Activated CD4-positive, alpha-beta T cell treated with anti-CD3 and anti-CD28 coated beads, Interleukin-2, amount 10 ng/mL, durations not matched to agents 24 days and 14 days (primary cell): ENCODE measurements around the gene KDM4C. TPM values are rescaled to one million over a fixed set of nuclear protein-coding genes. Genes with fewer than 3 reads are reported as not detected.

Experiments
- DNase-seq: peaks from one replicate; pipeline ENCODE4 v3.0.0; 2022
- H3K27ac Mint-ChIP-seq: one replicate; pipeline ENCODE4 v1.8.0; 2022; ENCODE audit warnings: mild to moderate bottlenecking, mixed read lengths
- H3K27me3 Mint-ChIP-seq: one replicate; pipeline ENCODE4 v1.8.0; 2022; ENCODE audit warnings: mixed read lengths
- H3K36me3 Mint-ChIP-seq: one replicate; pipeline ENCODE4 v1.8.0; 2022; ENCODE audit warnings: low read depth, mild to moderate bottlenecking, mixed read lengths
- H3K4me1 Mint-ChIP-seq: one replicate; pipeline ENCODE4 v1.8.0; 2021; ENCODE audit warnings: mixed read lengths
- H3K4me3 Mint-ChIP-seq: one replicate; pipeline ENCODE4 v1.8.0; 2022; ENCODE audit warnings: mild to moderate bottlenecking, moderate library complexity, mixed read lengths
- H3K9me3 Mint-ChIP-seq: one replicate; pipeline ENCODE4 v1.8.0; 2021; ENCODE audit warnings: mixed read lengths
- intact Hi-C: fragments of 100-400 bp; cut with micrococcal nuclease; formaldehyde crosslinking; loops from one replicate; pipeline ENCODE4 v1.15.1; 2023
- total RNA-seq: library from RNA; stranded (reverse); gene quantifications from 2 replicates; pipeline ENCODE4 v1.2.3, GENCODE V29; 2022

Gene KDM4C
- total RNA-seq, 1 donor from 2014 or later: 39.8 TPM

GRCh38 chr9:7196467-7196866, 438.7 kb downstream of the KDM4C start:
- Mint-ChIP-seq H3K4me1 (no peaks in the 10 kb centered on the region), H3K9me3 (peaks cover 16% of the 10 kb centered on the region), H3K27ac (no peak overlapping the region), H3K36me3 (no peaks in the 10 kb centered on the region), H3K4me3 (no peak overlapping the region), H3K27me3 (peaks cover 6% of the 10 kb centered on the region)
- no peak for DNase-seq
- intact Hi-C loops: no loop called here

DNA sequence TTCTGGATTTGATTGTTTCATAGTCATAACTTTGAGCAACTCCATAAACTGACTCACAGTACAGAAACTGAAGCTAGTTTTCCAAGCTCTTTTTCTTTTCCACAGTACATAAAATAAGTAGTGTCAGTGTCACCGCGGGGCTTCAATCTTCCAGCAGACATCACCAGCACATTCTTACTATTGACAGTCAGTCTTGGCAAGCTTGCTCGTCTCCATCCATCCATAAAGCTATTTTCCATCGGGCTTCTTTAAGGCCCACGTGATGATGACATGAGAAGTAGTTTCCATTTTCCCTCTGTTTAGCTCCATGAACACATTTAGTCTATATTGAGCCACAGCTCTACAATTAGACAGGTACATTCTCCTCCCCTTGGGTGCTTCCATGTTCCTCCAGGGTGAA, 443.4 kb downstream of the KDM4C start:
- Mint-ChIP-seq H3K9me3 (no peaks in the 10 kb centered on the region), H3K27me3 (peaks cover 12% of the 10 kb centered on the region), H3K4me1 (no peaks in the 10 kb centered on the region), H3K27ac (no peak overlapping the region), H3K36me3 (no peaks in the 10 kb centered on the region), H3K4me3 (no peak overlapping the region)
- no peak for DNase-seq
- intact Hi-C loops: no loop called here

DNA sequence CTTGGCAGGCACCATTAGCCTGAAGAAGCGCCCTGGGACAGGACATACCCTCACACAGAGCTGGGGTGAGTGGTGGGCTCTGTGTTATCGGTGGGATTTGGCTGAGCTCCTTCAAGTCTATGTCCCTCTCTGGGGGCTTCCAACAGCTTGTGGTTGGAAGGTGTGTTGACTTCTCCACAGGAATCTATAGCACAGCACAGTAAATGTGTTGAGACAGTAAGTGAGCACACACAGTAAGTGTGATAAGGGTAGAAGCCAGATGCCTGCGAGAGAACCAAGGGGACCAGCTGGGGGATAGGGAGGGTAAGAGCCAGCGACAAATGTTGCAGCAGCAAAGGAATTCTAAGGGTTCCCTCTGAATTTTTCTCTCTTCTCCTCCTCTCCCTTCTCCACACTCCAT, 448.0 kb downstream of the KDM4C start:
- no peak overlapping the region for H3K4me3 Mint-ChIP-seq
- no peak overlapping the region for H3K27ac Mint-ChIP-seq
- no peaks in the 10 kb centered on the region for H3K36me3 Mint-ChIP-seq
- H3K27me3 Mint-ChIP-seq: peaks cover 18% of the 10 kb centered on the region
- intact Hi-C loops: no loop called here
- no peak for DNase-seq
- H3K4me1 Mint-ChIP-seq: no peaks in the 10 kb centered on the region
- H3K9me3 Mint-ChIP-seq: no peaks in the 10 kb centered on the region

DNA sequence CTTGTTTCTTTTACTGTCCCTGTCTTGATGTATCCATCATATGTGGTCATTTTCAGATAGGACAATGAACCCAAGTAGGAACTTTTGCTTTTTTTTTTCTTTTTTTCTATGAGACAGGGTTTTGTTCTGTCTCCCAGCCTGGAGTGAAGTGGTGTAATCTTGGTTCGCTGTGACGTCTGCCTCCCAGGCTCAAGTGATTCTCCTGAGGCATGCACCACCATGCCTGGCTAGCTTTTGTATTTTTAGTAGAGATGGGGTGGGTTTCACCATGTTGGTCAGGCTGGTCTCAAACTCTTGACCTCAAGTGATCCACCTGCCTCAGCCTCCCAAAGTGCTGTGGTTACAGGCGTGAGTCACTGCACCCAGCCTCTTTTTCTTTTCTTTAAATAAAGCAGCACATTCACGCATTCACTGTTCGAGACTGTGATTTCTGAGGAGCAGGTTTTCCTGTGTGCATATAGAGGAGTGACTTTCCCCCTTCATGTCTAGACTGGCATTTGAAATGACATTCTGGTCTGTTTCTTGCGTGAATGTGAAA, 448.5 kb downstream of the KDM4C start:
- no peaks in the 10 kb centered on the region for H3K4me1 Mint-ChIP-seq
- H3K27me3 Mint-ChIP-seq: peaks cover 17% of the 10 kb centered on the region
- no peak for DNase-seq
- H3K27ac Mint-ChIP-seq: no peak overlapping the region
- no peaks in the 10 kb centered on the region for H3K36me3 Mint-ChIP-seq
- intact Hi-C loops: no loop called here
- no peak overlapping the region for H3K4me3 Mint-ChIP-seq
- no peaks in the 10 kb centered on the region for H3K9me3 Mint-ChIP-seq

DNA sequence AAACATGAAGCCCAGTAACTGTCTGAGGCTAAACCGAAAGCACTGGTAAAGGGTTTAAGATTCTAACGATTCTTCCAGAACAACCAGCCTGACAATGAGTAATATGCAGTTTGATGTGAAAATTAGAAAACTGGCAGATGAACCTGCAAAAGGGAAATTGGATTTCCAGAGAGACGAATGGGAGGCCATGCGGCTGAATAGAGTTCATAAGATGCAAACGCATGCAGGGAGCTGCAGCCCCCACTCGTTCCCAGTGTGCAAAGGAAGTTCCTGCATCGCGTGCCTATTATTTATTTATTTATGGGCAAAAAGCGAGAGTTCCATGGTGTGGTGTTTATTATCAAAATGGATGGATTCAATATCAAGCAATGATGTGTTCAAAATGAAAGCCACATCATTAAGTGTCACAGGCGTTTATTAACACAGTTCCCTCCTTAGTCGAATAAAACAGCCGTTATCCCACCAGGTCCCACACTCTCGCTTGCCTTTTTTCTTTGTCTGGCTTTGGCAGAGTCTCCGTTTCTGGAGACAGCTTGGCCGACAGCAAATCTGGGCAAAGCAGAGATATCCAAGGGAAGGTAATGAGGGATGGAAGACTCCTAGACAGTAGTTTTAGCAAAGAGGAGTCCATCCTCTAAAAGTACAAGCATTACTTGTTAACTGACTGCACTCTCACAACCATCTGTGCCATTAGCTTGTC, 451.4 kb downstream of the KDM4C start:
- no peak for DNase-seq
- Mint-ChIP-seq H3K27me3 (peaks cover 25% of the 10 kb centered on the region), H3K9me3 (no peaks in the 10 kb centered on the region), H3K36me3 (no peaks in the 10 kb centered on the region), H3K4me3 (no peak overlapping the region), H3K4me1 (peaks cover 4% of the 10 kb centered on the region), H3K27ac (no peak overlapping the region)
- intact Hi-C loops: no loop called here

DNA sequence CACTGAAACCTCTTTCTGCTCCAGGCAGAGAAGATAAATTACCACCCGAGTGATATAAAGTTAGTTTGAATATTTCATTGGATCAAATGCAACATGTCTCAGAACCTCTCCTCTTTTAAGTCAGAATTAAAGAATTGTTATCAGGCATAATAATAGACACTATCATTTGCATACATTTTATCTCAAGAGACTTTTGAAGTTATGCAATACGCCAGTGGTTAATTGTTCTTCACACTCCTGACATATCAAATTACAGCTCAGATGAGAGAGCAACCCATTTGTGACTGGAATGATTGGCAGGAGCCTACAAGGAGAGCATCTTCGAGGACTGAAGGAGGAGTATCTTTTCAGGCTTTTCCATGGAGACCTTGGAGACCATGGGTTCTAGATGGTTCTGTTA, 452.2 kb downstream of the KDM4C start:
- Mint-ChIP-seq H3K36me3 (no peaks in the 10 kb centered on the region), H3K27me3 (peaks cover 26% of the 10 kb centered on the region), H3K9me3 (no peaks in the 10 kb centered on the region), H3K27ac (no peak overlapping the region), H3K4me3 (no peak overlapping the region), H3K4me1 (peaks cover 4% of the 10 kb centered on the region)
- intact Hi-C loops: loop anchor here (10.0 kb wide), 1 partner anchor 765 kb away; no protein-coding TSS in a partner anchor
- DNase-seq: no peak

DNA sequence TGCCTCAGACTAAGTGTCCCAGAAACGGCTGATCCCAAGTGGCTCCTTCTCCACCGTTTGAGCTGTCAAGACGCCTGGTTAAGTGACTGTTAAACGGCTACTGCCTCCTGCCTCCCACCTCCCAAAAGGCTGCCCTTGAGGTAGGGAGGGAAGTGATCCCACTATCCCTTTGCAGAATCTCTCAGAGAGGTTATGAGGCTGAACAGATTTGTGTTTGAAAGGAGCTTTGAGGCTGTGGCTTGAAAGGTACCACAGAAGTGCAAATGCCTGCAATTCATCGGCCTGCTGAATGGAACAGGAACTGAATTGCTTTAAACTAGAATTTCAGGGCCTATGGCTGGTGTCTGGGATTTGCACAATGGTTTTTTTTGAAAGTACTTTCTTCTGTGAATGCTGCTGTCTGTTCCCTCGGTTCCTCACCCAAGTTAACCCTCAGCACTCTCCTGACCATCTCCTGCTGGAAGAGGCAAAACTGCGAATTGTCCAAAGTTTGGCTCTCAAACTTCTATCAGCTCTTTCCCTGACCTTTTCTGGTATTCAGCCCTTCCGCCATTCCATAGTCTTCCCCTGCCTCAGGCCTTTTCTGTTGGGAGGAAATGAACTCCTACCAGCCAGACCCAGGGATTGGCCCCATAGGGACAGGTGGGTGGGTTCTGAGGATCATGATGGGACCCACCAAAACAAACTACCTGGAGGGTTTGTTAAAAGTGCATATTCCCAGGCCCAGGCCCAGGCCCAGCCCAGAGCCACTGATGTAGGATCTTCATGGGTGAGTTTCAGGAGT, 453.3 kb downstream of the KDM4C start:
- Mint-ChIP-seq H3K4me3 (no peak overlapping the region), H3K4me1 (peaks cover 6% of the 10 kb centered on the region), H3K27me3 (peaks cover 26% of the 10 kb centered on the region), H3K36me3 (no peaks in the 10 kb centered on the region), H3K27ac (no peak overlapping the region), H3K9me3 (no peaks in the 10 kb centered on the region)
- DNase-seq: no peak
- intact Hi-C loops: loop anchor here (10.0 kb wide), 1 partner anchor 764 kb away; no protein-coding TSS in a partner anchor

- Mint-ChIP-seq H3K36me3 (no peaks in the 10 kb centered on the region), H3K4me3 (no peak overlapping the region), H3K27ac (no peak overlapping the region), H3K4me1 (peaks cover 12% of the 10 kb centered on the region), H3K9me3 (no peaks in the 10 kb centered on the region), H3K27me3 (peaks cover 26% of the 10 kb centered on the region)
- intact Hi-C loops: loop anchor here (10.0 kb wide), 1 partner anchor 763 kb away; no protein-coding TSS in a partner anchor
- DNase-seq: no peak
These were observed 453.9 kb downstream of the KDM4C start for GRCh38 chr9:7211657-7212056.

GRCh38 chr9:7212101-7212500, 454.3 kb downstream of the KDM4C start:
- intact Hi-C loops: loop anchor here (10.0 kb wide), 1 partner anchor 763 kb away; no protein-coding TSS in a partner anchor
- Mint-ChIP-seq H3K27me3 (peaks cover 26% of the 10 kb centered on the region), H3K4me1 (peaks cover 17% of the 10 kb centered on the region), H3K36me3 (no peaks in the 10 kb centered on the region), H3K4me3 (no peak overlapping the region), H3K9me3 (peaks cover 1% of the 10 kb centered on the region), H3K27ac (no peak overlapping the region)
- DNase-seq: no peak

DNA sequence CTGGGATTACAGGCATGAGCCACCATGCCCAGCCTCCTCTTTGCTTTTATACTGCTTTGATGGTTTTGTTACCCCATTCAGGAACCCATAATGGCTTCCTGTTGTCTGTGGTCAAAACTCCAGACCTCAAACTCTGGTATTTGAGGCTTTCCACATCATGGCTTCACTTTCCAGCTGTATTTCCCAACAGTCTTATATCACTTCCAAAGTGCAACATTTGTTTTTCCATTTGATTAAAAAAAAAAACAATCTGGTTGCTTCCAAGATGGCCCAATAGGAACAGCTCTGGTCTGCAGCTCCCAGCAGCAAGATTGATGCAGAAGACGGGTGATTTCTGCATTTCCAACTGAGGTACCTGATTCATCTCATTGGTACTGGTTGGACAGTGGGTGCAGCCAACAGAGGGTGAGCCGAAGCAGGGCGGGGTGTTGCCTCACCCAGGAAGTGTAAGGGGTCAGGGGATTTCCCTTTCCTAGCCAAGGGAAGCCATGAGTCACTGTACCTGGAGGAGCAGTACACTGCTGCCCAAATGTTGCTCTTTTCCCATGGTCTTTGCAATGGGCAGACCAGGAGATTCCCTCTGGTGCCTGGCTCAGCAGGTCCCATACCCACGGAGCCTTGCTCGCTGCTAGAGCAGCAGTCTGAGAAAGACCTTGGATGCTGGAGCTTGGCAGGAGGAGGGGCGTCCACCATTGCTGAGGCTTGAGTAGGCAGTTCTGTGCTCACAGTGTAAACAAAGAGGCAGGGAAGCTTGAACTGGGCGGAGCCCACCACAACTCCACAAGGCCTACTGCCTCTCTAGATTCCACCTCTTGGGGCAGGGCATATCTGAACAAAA, 458.4 kb downstream of the KDM4C start:
- peak; percentile 85 for DNase-seq
- Mint-ChIP-seq H3K4me1 (peaks cover 18% of the 10 kb centered on the region), H3K27me3 (peaks cover 32% of the 10 kb centered on the region), H3K4me3 (peak overlapping the region; percentile 45), H3K27ac (peak overlapping the region; percentile 62), H3K36me3 (peaks cover 2% of the 10 kb centered on the region), H3K9me3 (peaks cover 15% of the 10 kb centered on the region)
- intact Hi-C loops: loop anchor here (5.0 to 10.0 kb wide), 3 partner anchors 81 to 759 kb away; no protein-coding TSS in a partner anchor

- DNase-seq: no peak
- peaks cover 12% of the 10 kb centered on the region for H3K4me1 Mint-ChIP-seq
- intact Hi-C loops: no loop called here
- H3K36me3 Mint-ChIP-seq: no peaks in the 10 kb centered on the region
- no peak overlapping the region for H3K4me3 Mint-ChIP-seq
- peaks cover 10% of the 10 kb centered on the region for H3K9me3 Mint-ChIP-seq
- peaks cover 33% of the 10 kb centered on the region for H3K27me3 Mint-ChIP-seq
- no peak overlapping the region for H3K27ac Mint-ChIP-seq
These were observed 466.2 kb downstream of the KDM4C start for GRCh38 chr9:7223981-7224380.
